DMS 273 (cell line): Measurements from ENCODE around the gene MAGEB3.
"Not testable (repeated sequence)": the region's sequence is repeated elsewhere in the genome, so short reads cannot be mapped to it uniquely, and the experiment has no call there.

Source experiments
- DNase-seq: peaks from one replicate; lab custom pipeline; 2025; ENCODE audit not compliant: unreplicated experiment; lab: John Stamatoyannopoulos, UW

Gene MAGEB3

GRCh38 chrX:30230395-30230794 is at the start of gene MAGEB3:
Gene MAGEB3, plus strand, starts transcription at chrX:30230657. Its CDS starts 5,268 bp downstream, at chrX:30235925.
- no peak for DNase-seq

GRCh38 chrX:30181353-30181752 is 49.1 kb upstream of the MAGEB3 start:
- no peak for DNase-seq

- DNase-seq = no peak
Measured at GRCh38 chrX:30183554-30183953, 46.9 kb upstream of the MAGEB3 start.

- no peak for DNase-seq
Measured at GRCh38 chrX:30190426-30190825, 40.0 kb upstream of the MAGEB3 start.

GRCh38 chrX:30193910-30194309 is 36.5 kb upstream of the MAGEB3 start:
- not testable (repeated sequence) for DNase-seq

- peak; percentile 18 for DNase-seq
Measured at GRCh38 chrX:30196322-30196721, 34.1 kb upstream of the MAGEB3 start.

GRCh38 chrX:30212172-30212571 is 18.3 kb upstream of the MAGEB3 start:
- DNase-seq = no peak

- peak; percentile 25 for DNase-seq
Measured at GRCh38 chrX:30215357-30215843, 15.1 kb upstream of the MAGEB3 start, which contains the start of gene MAGEB2. Gene MAGEB2, plus strand, starts transcription at chrX:30215563. Its CDS starts 3,018 bp downstream, at chrX:30218581.

- DNase-seq = no peak
Measured at GRCh38 chrX:30217465-30217864, 13.0 kb upstream of the MAGEB3 start.

- no peak for DNase-seq
Measured at GRCh38 chrX:30219372-30219771, 11.1 kb upstream of the MAGEB3 start.

- DNase-seq = no peak
Measured at GRCh38 chrX:30220661-30221060, 9.8 kb upstream of the MAGEB3 start.

GRCh38 chrX:30224536-30224935 is 5.9 kb upstream of the MAGEB3 start:
- no peak for DNase-seq

- DNase-seq = no peak
Measured at GRCh38 chrX:30228526-30228925, 1.9 kb upstream of the MAGEB3 start.

- DNase-seq = no peak
Measured at GRCh38 chrX:30241724-30242415, 11.4 kb downstream of the MAGEB3 start, which contains the start of gene MAGEB4. Gene MAGEB4, plus strand, starts transcription at chrX:30242000. Its CDS starts 136 bp downstream, at chrX:30242136.

- DNase-seq = peak; percentile 41
Measured at GRCh38 chrX:30246769-30247489, 16.5 kb downstream of the MAGEB3 start, which contains the start of gene MAGEB1. Gene MAGEB1, plus strand, starts transcription at chrX:30247146. Its CDS starts 3,348 bp downstream, at chrX:30250494.

GRCh38 chrX:30248854-30249253 is 18.4 kb downstream of the MAGEB3 start:
- no peak for DNase-seq

GRCh38 chrX:30253257-30253656 is 22.8 kb downstream of the MAGEB3 start:
- no peak for DNase-seq

GRCh38 chrX:30259927-30260326 is 29.5 kb downstream of the MAGEB3 start:
- DNase-seq = no peak

GRCh38 chrX:30261012-30261411 is 30.6 kb downstream of the MAGEB3 start:
- DNase-seq = no peak

GRCh38 chrX:30262763-30263162 is 32.3 kb downstream of the MAGEB3 start:
- no peak for DNase-seq

- no peak for DNase-seq
Measured at GRCh38 chrX:30270639-30271038, 40.2 kb downstream of the MAGEB3 start.

GRCh38 chrX:30275498-30275897 is 45.0 kb downstream of the MAGEB3 start:
- DNase-seq = peak; percentile 15
